GM11168 (cell line): ENCODE results near the gene KDM5B.

Experiments
- in situ Hi-C: fragments of 300-500 bp; cut with MboI; formaldehyde crosslinking; loops from one replicate; pipeline ENCODE4 v1.12.0; 2022; ENCODE audit warnings: low sequenced_read_pairs; ENCODE audit not compliant: unreplicated experiment

KDM5B gene

DNA sequence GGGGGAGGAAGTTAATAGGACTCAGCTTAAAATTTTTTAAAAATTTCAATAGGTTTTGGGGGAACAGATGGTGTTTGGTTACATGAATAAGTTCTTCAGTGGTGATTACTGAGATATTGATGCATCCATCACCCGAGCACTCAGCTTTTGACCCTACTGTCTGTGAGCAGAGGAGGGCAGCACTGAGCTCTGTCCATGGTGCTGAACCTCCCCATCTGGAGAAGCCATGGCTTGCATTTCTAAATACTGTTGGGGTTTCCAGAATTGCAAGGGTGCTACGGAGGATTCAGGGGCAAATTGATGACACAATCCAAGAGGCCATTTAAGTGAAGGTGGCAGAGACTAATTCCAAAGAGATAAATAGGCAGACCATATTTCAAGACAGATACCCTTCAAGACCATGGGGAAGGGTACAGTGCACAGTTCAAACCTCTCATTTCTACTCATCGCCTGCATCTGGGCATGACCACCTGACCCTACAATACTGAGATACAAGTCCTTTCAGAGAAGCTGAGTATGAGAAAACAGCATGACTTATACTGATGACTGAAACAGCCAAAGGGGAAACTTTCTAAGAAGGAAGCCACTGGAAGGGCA, 115.2 kb downstream of the KDM5B start:
- in situ Hi-C loops: loop anchor here (25.0 kb wide), 1 partner anchor 506 kb away; the partner anchor contains the start of gene LGR6

DNA sequence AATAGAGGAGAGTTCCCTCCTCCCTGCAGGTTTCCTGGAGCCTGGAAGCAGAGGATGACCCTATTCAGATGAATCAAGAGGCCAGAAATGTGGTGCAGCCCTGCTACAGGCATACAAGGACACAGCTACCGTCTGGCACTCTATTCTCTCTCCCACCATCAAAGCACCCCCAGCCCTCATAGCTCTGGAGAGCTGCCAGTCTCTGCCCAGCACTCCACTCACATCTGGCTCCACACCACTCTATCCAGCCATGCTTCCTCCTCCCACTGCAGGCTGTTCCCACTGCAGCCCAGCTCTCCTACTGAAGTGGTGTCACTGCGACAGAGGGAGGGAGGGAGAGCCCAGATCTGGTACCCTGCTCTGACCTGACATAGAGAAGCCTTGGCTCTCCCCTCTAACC, 116.4 kb downstream of the KDM5B start:
- in situ Hi-C loops: loop anchor here (25.0 kb wide), 1 partner anchor 505 kb away; the partner anchor contains the start of gene LGR6

DNA sequence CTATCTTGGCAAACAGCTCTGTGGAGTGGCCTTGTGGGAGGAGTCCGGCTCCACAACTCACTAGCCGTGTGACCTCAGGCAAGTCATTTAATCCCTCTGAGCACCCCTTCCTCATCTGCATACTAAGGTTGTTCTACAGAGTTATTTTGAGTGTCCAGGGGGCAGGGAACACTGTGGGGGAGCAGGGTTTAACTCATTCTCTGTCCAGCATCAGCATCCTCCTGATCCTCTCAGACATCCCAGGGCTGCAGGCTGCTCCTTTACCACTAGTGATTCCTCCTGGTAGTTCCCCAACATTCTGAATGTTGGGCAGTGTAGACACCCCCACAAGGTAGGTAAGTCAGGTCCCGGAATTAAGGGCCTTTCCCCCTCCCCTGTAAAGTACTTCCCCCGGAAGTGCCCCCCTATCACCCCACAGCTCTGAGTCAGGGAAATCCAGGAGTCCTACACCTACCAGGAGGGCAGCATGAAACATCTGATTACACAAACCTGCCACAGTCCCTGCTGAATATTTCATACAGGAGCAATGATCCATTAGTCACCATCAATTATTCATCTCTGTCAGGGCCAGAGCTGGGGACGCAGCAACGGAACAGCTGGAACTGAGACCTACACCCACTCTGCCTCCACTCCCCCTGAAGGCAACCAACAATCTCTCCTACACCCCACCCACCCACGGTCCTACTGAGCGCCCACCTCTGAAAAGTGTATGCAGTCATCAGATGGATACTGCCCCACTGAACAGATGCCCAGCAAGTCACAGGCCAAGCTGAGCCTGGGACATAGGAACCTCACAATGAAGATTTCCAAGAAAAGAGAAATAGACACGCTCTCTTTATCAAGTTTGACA, 118.5 kb downstream of the KDM5B start:
- in situ Hi-C loops: loop anchor here (25.0 kb wide), 1 partner anchor 502 kb away; the partner anchor contains the start of gene LGR6

DNA sequence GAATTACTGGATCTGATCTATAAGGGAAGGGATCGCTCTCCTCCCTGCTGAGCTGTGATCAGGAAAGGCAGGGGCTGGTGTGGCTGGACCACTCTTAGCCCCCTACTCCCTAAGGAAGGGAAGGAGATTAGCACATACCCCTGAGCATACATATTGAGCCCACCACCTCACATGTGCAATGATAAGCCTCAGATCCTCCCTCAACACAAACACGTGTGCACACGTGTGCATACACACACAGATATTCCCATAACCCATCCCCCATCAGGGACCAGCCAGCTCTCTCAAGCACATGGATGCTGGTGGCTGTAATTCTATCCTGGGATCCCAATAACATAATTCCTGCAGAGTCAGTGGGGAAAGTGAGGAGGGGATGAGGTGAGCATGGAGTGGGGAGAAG, 119.1 kb downstream of the KDM5B start:
- in situ Hi-C loops: loop anchor here (25.0 kb wide), 1 partner anchor 502 kb away; the partner anchor contains the start of gene LGR6

DNA sequence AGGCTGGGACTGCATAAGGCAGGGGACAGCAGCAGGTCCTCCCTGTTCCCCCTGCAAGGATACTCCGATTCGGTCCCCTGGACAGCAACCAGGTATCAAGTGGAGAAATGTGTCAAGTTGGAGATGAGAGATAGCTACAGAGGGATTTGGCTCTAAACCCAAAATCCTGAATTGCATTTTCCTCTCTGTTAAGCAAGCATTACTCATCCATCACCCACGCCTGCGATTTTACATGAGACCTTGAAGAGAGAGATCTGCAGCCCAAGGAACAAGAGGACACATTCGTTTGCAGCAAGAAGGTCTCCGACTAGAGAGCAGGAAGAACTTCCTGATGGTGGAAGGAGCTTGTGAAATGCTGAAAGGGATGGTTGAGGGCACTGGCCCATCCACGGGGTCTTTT, 119.8 kb downstream of the KDM5B start:
- in situ Hi-C loops: loop anchor here (25.0 kb wide), 1 partner anchor 501 kb away; the partner anchor contains the start of gene LGR6

GRCh38 chr1:202687798-202688197, 120.4 kb downstream of the KDM5B start:
- in situ Hi-C loops: loop anchor here (25.0 kb wide), 1 partner anchor 500 kb away; the partner anchor contains the start of gene LGR6

DNA sequence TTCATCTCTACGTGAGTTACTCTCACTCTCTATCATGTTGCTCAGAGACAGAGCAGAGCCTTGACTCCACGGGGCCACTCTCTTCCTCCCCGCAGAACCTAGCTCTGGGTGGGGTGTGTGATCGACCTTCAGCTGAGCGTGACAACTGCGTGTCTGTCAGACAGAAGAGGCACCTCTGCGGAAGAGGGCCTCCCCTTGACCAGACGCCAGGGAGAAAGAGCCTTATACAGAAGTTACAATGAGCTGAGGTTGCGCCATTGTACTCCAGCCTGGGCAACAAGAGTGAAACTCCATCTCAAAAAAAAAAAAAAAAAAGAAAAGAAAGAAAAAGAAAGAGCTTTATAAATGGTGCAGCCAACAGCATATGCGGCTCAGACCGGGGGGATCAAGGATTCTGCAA, 120.9 kb downstream of the KDM5B start:
- in situ Hi-C loops: loop anchor here (25.0 kb wide), 1 partner anchor 500 kb away; the partner anchor contains the start of gene LGR6

GRCh38 chr1:202685641-202686040, 122.6 kb downstream of the KDM5B start:
- in situ Hi-C loops: loop anchor here (25.0 kb wide), 1 partner anchor 498 kb away; the partner anchor contains the start of gene LGR6

- in situ Hi-C loops: loop anchor here (25.0 kb wide), 1 partner anchor 497 kb away; the partner anchor contains the start of gene LGR6
Observed at GRCh38 chr1:202684716-202685115, 123.5 kb downstream of the KDM5B start.

DNA sequence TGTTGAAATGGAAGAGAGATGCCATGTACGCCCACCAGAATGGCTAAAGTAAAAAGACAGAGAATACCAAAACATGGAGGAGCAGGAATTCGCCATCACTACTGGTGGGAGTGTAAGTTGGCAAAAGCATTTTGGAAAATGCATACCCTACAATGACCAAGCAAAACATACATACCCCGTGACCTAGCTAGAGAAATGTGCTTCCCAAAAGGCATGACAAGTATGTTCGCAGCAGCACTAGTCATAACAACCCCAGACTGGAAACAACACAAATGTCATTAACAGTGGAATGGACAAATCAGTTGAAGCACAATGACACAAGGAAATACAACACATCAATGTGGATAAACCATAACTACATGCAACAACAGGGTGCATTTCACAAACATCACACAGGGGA, 125.2 kb downstream of the KDM5B start:
- in situ Hi-C loops: loop anchor here (25.0 kb wide), 1 partner anchor 496 kb away; the partner anchor contains the start of gene LGR6

GRCh38 chr1:202682477-202682876, 125.7 kb downstream of the KDM5B start:
- in situ Hi-C loops: loop anchor here (25.0 kb wide), 1 partner anchor 495 kb away; the partner anchor contains the start of gene LGR6

DNA sequence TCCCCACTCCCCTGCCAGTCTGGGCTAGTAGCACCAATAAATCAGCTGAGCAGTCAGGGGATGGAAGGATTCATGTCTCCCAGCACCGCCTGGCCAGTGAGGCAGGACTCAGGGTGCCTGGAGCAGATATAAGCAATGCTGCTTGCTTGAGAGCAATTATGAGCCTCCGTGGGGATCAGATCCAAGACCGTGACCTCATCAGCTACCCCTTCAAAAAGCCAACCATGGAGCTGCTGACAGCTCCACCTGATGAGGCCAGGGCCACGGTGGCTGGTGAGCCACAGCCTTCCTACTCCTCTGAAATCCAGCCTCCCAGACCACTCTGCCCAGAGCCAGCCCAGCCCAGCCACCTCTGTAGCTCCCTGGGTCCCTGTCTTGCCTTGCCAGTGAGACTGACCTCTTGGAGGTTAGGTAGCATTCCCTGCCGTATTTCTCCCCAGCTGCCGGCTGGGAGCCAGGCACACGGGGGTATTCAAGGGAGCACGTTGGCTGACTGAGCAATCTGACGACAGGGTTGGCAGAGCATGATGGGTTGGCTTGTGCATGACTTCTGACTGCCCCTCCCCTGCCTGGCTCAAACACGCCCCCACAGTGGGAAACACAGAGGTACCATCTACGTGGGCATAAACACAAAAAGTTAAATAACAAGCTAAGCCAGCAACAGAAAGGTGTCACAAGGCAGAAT, 126.3 kb downstream of the KDM5B start:
- in situ Hi-C loops: loop anchor here (25.0 kb wide), 1 partner anchor 495 kb away; the partner anchor contains the start of gene LGR6

DNA sequence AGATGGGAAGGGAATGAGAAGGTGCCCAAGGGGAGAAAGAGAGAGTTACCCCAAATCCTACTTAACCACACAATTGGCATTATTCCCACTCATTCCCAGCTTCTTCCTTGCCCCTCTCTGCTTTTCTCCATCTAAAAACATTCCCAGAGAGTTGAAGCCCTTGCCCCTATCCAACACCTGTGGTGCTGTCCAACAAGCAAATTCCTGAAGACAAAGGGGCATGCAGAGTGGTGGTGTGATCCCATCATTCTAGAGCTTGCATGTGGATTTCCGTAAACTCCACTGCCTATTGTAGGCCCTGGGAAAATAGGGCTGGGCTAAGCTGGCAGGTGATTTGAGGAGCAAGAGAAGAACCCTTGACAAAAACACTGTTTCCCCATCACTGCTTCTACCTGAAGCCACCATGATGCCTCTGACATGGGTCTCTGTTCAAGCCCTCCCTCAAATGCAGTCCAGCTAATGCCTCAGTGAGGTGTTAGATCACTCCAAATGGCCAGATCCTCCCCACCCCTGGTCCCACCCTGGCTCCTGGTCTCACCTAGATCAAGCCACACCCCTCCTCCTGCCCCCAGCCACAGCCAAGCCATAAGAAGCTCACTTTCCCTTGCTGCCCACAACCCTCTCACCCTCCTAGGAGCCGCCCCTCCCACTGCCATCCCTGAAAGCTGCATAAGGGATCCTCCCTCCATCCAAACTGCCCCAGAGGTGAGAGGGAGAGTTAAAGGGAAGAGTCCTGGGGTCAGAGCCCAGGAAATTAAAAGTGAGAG, 127.5 kb downstream of the KDM5B start:
- in situ Hi-C loops: loop anchor here (25.0 kb wide), 1 partner anchor 493 kb away; the partner anchor contains the start of gene LGR6

- in situ Hi-C loops: loop anchor here (25.0 kb wide), 1 partner anchor 492 kb away; the partner anchor contains the start of gene LGR6
Observed at GRCh38 chr1:202679406-202680177, 128.6 kb downstream of the KDM5B start.

DNA sequence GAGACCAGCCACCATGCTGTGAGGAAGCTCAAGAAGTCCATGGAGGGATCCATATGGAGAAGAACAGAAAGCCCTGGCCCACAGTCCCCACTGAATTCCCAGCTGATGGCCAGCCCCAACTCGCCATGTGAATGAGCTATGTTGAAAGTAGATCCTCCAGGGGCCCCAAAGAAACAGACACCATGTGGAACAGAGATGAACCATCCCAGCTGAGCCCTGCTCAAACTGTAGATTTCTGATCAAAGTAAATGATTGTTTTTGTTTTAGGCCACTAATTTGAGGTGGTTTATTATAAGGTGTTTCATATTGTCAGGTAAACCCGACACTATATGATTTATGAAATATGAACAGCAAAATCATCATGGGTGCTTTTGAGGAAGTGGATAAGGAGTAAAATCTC, 130.8 kb downstream of the KDM5B start:
- in situ Hi-C loops: loop anchor here (25.0 kb wide), 1 partner anchor 490 kb away; the partner anchor contains the start of gene LGR6
